ENCODE results near the gene POLRMT. TPM values are rescaled to one million over a fixed set of nuclear protein-coding genes. Genes with fewer than 3 reads are reported as not detected.
"Not testable (repeated sequence)": the region's sequence is repeated elsewhere in the genome, so short reads cannot be mapped to it uniquely, and the experiment has no call there.

POLRMT gene
- total RNA-seq (2014; rRNA removed; shearing (Covaris generic)), result 25.0 and 29.9 TPM in 2 replicates
- 172 and 227 TPM in 2 replicates for polyA plus RNA-seq (2014; cell fraction: nucleus; rRNA removed)

GRCh38 chr19:633068-633785, at the start of gene POLRMT:
POLRMT (minus strand) TSS chr19:633537; CDS start chr19:633512, 25 bp downstream.
- DNase-seq (ENCODE audit: extremely low read depth, low read depth), result peak; percentile 95

DNA sequence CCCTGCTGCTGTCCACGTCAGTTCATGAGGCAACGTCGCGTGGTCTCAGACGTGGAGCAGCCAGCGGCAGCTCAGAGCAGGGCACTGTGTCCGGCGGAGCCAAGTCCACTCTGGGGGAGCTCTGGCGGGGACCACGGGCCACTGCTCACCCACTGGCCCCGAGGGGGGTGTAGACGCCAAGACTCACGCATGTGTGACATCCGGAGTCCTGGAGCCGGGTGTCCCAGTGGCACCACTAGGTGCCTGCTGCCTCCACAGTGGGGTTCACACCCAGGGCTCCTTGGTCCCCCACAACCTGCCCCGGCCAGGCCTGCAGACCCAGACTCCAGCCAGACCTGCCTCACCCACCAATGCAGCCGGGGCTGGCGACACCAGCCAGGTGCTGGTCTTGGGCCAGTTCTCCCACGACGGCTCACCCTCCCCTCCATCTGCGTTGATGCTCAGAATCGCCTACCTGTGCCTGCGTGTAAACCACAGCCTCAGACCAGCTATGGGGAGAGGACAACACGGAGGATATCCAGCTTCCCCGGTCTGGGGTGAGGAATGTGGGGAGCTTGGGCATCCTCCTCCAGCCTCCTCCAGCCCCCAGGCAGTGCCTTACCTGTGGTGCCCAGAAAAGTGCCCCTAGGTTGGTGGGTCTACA, 49.5 kb upstream of the POLRMT start:
- DNase-seq (ENCODE audit: extremely low read depth, low read depth), result no peak

- DNase-seq (ENCODE audit: extremely low read depth, low read depth), result peak; percentile 85
These were observed 48.0 kb upstream of the POLRMT start for GRCh38 chr19:681029-682019.

- DNase-seq (ENCODE audit: extremely low read depth, low read depth), result peak; percentile 95
These were observed 47.1 kb upstream of the POLRMT start for GRCh38 chr19:680287-681028.

GRCh38 chr19:679418-680286, 46.3 kb upstream of the POLRMT start:
- no peak for DNase-seq (ENCODE audit: extremely low read depth, low read depth)

DNA sequence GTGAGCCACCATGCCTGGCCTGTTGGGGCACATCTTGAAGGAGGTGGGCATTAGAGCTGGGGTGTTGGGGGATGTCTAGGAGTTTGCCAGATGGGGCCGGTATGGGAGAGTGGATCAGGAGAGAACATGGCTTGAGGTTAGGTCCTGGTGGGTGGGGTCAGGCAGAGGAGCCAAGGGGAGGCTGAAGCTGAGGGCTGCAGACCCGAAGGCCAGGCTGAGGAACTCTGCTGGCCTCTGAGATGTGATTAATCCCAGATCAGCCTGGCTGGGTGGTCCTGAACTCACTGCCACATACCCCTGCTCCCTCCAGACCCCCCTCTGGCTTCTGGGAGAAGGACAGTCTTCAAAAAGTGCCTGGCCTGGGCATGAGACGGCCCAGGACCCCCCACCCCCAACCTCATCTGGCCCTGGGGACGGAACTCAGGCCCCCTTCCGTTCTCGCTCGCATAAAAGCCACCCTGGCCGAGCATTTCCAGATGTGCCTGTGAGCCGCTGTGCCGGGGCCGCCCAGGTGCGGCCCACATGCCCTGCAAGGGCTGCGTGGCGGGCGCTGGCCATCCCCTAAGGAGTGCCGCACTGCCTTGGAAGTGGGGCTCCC, 45.6 kb upstream of the POLRMT start:
- no peak for DNase-seq (ENCODE audit: extremely low read depth, low read depth)

- DNase-seq (ENCODE audit: extremely low read depth, low read depth), result no peak
These were observed 44.5 kb upstream of the POLRMT start for GRCh38 chr19:677601-678436.

GRCh38 chr19:677201-677600, 43.9 kb upstream of the POLRMT start:
- peak; percentile 59 for DNase-seq (ENCODE audit: extremely low read depth, low read depth)

DNA sequence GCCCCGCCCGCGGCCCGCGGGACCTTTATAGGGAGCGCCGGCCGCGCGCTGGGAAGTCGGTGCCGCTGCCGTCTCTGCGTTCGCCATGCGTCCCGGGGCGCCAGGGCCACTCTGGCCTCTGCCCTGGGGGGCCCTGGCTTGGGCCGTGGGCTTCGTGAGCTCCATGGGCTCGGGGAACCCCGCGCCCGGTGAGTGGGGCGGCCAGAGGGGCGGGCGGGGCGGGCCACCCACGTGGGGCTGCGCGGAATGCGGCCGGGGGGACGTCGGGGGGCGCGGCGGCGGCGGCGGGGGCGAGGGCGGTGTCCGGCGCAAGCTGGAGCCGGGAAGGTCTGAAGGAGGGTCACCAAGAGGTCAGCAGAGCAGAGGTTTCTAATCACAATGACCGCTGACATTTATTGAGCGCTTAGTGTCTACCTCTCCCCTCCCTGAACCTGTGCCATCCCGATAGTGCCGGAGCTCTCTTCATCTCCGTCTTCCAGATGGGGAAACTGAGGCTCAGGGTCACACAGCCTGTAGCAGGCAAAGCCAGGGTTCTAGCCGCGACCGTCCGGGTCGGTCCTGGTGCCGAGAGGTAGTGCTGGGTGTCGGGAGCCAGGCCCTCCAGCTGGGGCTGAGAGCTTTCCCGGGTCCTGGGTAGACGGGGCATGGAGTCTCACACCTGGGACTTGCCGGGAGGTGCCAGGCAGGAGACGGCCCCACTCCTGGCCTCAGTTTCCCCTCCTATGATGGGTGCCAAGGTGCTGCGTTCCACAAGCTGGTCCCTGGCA, 43.2 kb upstream of the POLRMT start, which contains the start of gene FSTL3:
Gene FSTL3, plus strand, starts transcription at position 54 of the 767 bp plus-strand sequence. Its CDS starts 32 bp downstream, at position 86.
- no peak for DNase-seq (ENCODE audit: extremely low read depth, low read depth)

DNA sequence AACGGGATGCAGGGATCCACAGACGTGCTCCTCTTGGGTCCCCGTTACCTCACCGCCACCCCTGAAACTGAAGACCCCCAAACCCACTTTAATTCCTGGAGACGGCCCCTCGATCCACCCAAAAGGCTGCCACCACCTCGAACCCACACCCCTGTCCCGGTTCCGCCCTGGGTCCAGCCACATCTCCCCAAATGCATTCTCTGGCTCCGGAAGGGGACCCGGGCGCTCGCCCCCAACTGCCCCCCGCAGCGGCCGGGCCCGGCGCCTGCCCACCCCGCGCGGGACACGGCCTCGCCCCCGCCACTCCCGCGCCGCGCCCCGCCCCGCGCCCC, 42.6 kb upstream of the POLRMT start:
- DNase-seq (ENCODE audit: extremely low read depth, low read depth), result no peak

GRCh38 chr19:674282-675151, 41.2 kb upstream of the POLRMT start:
- DNase-seq (ENCODE audit: extremely low read depth, low read depth), result no peak

GRCh38 chr19:670609-671075, 37.3 kb upstream of the POLRMT start:
- DNase-seq (ENCODE audit: extremely low read depth, low read depth), result no peak

- not testable (repeated sequence) for DNase-seq (ENCODE audit: extremely low read depth, low read depth)
These were observed 35.5 kb upstream of the POLRMT start for GRCh38 chr19:668675-669434.

- not testable (repeated sequence) for DNase-seq (ENCODE audit: extremely low read depth, low read depth)
These were observed 33.7 kb upstream of the POLRMT start for GRCh38 chr19:666985-667573.

DNA sequence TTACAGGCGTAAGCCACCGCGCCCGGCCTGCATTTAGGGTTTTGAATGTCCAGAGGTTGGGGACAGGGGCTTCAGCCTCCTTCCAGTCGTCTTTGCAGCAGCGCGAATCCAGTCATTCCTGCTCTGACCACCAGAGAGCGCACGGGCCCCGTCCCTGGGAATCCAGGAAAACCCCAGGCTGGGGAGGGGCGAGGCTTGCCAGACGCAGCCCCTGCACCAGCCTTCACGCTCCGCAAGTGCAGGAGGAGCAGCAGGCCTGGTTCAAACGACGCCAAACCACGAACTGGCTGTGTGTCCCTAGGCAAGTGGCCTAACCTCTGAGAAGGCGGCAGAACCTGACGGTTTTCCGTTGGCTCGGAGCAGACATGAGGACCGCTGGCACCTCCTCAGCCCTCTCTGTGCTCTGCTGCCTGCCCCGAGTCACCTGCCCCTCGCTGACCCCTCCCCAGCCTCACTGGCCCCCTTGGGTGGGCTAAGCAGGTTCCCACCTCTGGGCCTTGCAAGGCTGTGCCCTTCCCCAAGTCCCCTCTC, 31.6 kb upstream of the POLRMT start:
- DNase-seq (ENCODE audit: extremely low read depth, low read depth), result peak; percentile 64
